PFSK-1 (cell line): Measurements from ENCODE around the gene ADAMTS13.

Experiments
- SIN3A ChIP-seq: IDR thresholded peaks from 2 replicates; pipeline ENCODE4 v1.6.1; 2012; ENCODE audit warnings: mild to moderate bottlenecking, low read length, moderate library complexity, borderline replicate concordance; ENCODE audit not compliant: insufficient read depth
- TAF1 ChIP-seq: IDR thresholded peaks from 2 replicates; pipeline ENCODE4 v1.6.1; 2012; ENCODE audit warnings: low read length, control low read depth, borderline replicate concordance; ENCODE audit not compliant: insufficient read depth

GRCh38 chr9:133456409-133456808, 34.2 kb downstream of the ADAMTS13 start:
- TF ChIP-seq TAF1 (no peak), SIN3A (no peak)
